ENCODE data around the gene C3AR1. TPM values are rescaled to one million over a fixed set of nuclear protein-coding genes. Genes with fewer than 3 reads are reported as not detected.

The C3AR1 gene
- total RNA-seq, 1 experiment from 2014 or later, result not detected

- POLR2A ChIA-PET, result interaction anchor here (0.6 kb wide), 1 partner anchor 45 kb away, joined by 3 read pairs; no protein-coding TSS in a partner anchor
- TF ChIP-seq REST (IDR thresholded peaks at IDR 0.05; ENCODE audit: insufficient read depth in 1 of 2, low read depth in 2 of 2, low read length in 1 of 2) (peak; percentile 71 to 75), POLR2AphosphoS5 (IDR thresholded peaks at IDR 0.05; ENCODE audit: low read depth, low read length) (no peak)
- no peak overlapping the region for H3K4me3 ChIP-seq (ENCODE audit: low read depth in 2 of 2, low read length in 2 of 2)
- no peaks in the 10 kb centered on the region for H3K9me3 ChIP-seq (ENCODE audit: control insufficient read depth, insufficient read depth, low read depth, low read length)
- no peak for ATAC-seq
- no peaks in the 10 kb centered on the region for H3K4me1 ChIP-seq (ENCODE audit: control insufficient read depth, insufficient read depth, low read length)
- in situ Hi-C loops (cut with HindIII; ENCODE audit: low pct_unique_long_range_greater_than_20kb, low sequenced_read_pairs), result no loop called here
- no TSS peak for BruUV-seq (replicated peaks)
- peaks cover 2% of the 10 kb centered on the region for H3K27me3 ChIP-seq (ENCODE audit: control insufficient read depth, insufficient read depth, low read length)
- CTCF ChIA-PET, result no interaction called here
- intact Hi-C loops (cut with micrococcal nuclease; ENCODE audit: unreplicated experiment), result no loop called here
- no peaks in the 10 kb centered on the region for H3K36me3 ChIP-seq (ENCODE audit: control insufficient read depth, insufficient read depth, low read length)
- DNase-seq (ENCODE audit: low read depth, low spot score), result no peak
- no peak overlapping the region for H3K27ac ChIP-seq (ENCODE audit: low read length)
Observed at GRCh38 chr12:8014836-8015235, 51.3 kb downstream of the C3AR1 start.

- ChIA-PET CTCF (no interaction called here), POLR2A (no interaction called here)
- Histone ChIP-seq H3K4me1 (ENCODE audit: control insufficient read depth, insufficient read depth, low read length) (no peaks in the 10 kb centered on the region), H3K36me3 (ENCODE audit: control insufficient read depth, insufficient read depth, low read length) (no peaks in the 10 kb centered on the region), H3K9me3 (ENCODE audit: control insufficient read depth, insufficient read depth, low read depth, low read length) (no peaks in the 10 kb centered on the region), H3K27ac (ENCODE audit: low read length) (no peak overlapping the region), H3K27me3 (ENCODE audit: control insufficient read depth, insufficient read depth, low read length) (no peaks in the 10 kb centered on the region; the same call in 1 of the 2 replicates), H3K4me3 (ENCODE audit: low read depth in 2 of 2, low read length in 2 of 2) (no peak overlapping the region)
- in situ Hi-C loops (cut with HindIII; ENCODE audit: low pct_unique_long_range_greater_than_20kb, low sequenced_read_pairs), result no loop called here
- TF ChIP-seq CTCF (IDR thresholded peaks at IDR 0.05) (no peak), POLR2AphosphoS5 (IDR thresholded peaks at IDR 0.05; ENCODE audit: low read depth, low read length) (no peak), SIN3A (IDR thresholded peaks at IDR 0.05; ENCODE audit: borderline replicate concordance, insufficient read depth, low read depth, low read length) (no peak), REST (IDR thresholded peaks at IDR 0.05; ENCODE audit: insufficient read depth in 1 of 2, low read depth in 2 of 2, low read length in 1 of 2) (no peak), TCF7L2 (IDR thresholded peaks at IDR 0.05; ENCODE audit: low read depth, low read length) (no peak)
- ATAC-seq, result no peak
- intact Hi-C loops (cut with micrococcal nuclease; ENCODE audit: unreplicated experiment), result no loop called here
- no peak for DNase-seq (ENCODE audit: low read depth, low spot score)
- BruUV-seq (replicated peaks), result no TSS peak
Observed at GRCh38 chr12:8012651-8013309, 53.4 kb downstream of the C3AR1 start.
